Measurements from ENCODE around the gene SYT17.
A peak's percentile ranks its signal among the peaks of the same experiment; 100 is the strongest.

SYT17 gene

DNA sequence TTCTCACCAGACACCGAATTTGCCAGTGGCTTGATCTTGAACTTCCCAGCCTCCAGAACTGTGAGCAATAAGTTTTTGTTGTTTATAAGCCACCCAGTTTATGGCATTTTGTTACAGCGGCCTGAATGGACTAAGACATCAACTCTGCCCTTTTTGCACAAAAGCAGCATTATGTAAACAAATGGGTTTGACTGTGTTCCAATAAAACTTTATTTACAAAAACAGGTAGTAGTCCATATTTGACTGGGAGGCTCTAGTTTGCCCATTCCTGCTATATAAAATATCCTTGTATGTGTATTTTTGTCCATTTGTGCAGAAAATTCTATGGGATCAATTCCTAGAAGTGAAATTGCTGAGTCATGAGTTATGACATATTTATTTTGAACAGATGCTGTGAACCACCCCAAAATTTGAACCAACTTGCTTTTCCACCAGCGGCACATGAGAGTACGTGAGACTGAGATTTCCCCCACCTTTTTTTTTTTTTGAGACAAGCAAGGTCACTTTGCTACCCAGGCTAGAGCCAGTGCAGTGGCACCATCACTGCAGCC lies 96.2 kb downstream of the SYT17 start:
- no peak for DNase-seq (ENCODE audit: low read depth)

GRCh38 chr16:19265380-19265930 lies 97.4 kb downstream of the SYT17 start:
- DNase-seq (ENCODE audit: low read depth), result no peak

DNA sequence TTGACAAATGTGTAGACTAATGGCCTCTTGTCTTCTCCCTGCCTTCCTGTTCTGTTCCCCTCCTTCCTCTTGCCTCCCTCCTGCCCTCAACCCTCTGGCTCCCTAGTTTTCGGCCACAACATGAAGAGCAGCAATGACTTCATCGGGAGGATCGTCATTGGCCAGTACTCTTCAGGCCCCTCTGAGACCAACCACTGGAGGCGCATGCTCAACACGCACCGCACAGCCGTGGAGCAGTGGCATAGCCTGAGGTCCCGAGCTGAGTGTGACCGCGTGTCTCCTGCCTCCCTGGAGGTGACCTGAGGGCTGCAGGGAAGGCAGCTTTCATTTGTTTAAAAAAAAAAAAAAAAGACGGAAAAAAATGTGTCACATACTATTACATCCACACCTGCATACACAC lies 98.7 kb downstream of the SYT17 start:
- no peak for DNase-seq (ENCODE audit: low read depth)

DNA sequence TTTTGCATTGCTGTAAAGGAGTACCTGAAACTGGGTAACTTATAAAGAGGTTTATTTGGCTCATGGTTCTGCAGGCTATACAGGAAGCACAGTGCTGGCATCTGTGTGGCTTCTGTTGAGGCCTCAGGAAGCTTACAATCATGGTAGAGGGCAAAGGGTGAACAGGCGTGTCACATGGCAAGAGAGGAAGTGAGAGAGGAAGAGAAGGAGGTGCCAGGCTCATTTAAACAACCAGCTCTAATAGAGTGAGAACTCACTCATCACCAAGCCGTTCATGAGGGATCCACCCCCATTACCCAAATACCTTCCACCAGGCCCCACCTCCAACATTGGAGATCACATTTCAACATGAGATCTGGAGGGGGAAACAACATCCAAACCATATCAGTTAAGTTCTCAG lies 101.1 kb downstream of the SYT17 start:
- no peak for DNase-seq (ENCODE audit: low read depth)

GRCh38 chr16:19274165-19274797 lies 106.2 kb downstream of the SYT17 start:
- no peak for DNase-seq (ENCODE audit: low read depth)

DNA sequence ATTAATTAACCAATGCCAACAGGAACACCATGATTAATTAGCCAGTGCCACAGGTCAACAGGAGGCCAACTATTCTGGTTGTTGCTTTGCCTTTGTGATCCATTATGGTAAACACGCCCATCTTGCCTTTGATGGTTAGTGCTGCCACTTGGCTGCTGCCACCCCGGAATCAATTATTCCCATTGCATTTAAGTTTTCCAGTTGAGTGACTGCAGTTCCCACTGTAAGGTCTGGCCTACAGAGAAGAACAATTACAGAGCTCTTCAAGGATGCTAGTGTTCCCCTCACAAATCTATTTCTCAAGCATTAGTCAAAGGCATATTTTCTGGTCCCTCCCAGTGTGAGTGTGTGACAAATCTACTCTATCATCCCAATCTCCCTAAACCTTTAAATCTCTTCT lies 110.4 kb downstream of the SYT17 start:
- no peak for DNase-seq (ENCODE audit: low read depth)

DNA sequence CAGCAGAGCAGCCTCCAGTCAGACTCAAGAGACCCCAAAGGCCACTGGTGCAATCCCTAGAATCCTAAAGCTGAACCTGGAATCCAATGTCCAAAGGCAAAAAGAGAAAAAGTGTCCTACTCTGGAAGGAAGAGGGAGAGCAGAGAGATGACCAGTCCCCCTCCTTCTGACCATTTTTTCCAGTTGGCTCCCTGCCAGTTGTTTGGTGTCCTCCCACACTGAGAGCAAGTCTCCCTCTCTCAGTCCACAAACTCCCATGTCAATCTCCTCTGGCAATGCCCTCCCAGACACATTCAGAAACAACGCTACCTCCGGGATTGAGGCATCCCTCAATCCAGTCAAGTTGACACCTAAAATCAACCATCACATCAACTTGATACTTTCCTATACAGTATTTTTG lies 113.2 kb downstream of the SYT17 start:
- no peak for DNase-seq (ENCODE audit: low read depth)

GRCh38 chr16:19282101-19282500 lies 114.1 kb downstream of the SYT17 start:
- DNase-seq (ENCODE audit: low read depth), result no peak

- DNase-seq (ENCODE audit: low read depth), result no peak
Observed at GRCh38 chr16:19283637-19284036, 115.6 kb downstream of the SYT17 start.

DNA sequence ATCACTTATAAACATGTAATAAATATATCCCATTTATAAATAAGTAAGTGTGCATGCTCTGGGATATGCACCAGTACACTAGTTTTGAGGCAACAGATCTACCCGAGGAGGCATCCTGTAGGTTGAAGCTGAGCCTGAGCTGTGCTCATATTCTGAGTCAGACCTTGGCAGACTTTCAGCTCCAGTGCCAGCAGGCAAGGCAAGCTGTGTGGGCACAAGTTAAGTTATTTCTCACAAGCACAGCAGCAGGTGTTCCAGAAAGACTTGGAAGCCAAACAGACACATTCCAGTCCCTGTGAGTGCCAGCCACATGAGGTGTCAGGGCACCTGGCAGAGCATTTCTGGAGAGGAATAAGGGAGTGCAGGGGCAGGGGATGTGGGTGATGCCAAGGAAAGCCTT lies 116.2 kb downstream of the SYT17 start:
- DNase-seq (ENCODE audit: low read depth), result peak; percentile 1

- no peak for DNase-seq (ENCODE audit: low read depth)
Observed at GRCh38 chr16:19285431-19285830, 117.4 kb downstream of the SYT17 start, which contains the start of gene CLEC19A. TSS of gene CLEC19A (plus strand) at chr16:19285731. CDS start at chr16:19285852, 121 bp downstream.

DNA sequence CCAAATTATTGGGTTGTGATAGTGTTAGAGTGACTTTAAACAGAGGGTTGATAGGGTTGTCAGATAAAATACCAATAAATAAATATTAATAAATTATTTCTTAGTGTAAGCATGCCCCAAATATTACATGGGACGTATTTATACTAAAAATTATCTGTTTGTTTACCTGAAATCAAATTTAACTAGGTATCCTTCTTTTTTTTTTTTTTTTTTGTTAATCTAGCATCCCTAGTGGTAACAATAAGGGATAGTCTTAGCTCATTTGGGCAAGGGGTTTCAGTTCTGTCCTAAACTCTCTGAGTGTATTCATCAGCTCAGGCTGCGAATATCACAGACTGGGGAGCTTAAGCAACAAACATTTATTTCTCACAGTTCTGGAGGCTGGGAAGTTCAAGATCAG lies 118.8 kb downstream of the SYT17 start:
- no peak for DNase-seq (ENCODE audit: low read depth)

- no peak for DNase-seq (ENCODE audit: low read depth)
Observed at GRCh38 chr16:19287241-19287640, 119.2 kb downstream of the SYT17 start.

DNA sequence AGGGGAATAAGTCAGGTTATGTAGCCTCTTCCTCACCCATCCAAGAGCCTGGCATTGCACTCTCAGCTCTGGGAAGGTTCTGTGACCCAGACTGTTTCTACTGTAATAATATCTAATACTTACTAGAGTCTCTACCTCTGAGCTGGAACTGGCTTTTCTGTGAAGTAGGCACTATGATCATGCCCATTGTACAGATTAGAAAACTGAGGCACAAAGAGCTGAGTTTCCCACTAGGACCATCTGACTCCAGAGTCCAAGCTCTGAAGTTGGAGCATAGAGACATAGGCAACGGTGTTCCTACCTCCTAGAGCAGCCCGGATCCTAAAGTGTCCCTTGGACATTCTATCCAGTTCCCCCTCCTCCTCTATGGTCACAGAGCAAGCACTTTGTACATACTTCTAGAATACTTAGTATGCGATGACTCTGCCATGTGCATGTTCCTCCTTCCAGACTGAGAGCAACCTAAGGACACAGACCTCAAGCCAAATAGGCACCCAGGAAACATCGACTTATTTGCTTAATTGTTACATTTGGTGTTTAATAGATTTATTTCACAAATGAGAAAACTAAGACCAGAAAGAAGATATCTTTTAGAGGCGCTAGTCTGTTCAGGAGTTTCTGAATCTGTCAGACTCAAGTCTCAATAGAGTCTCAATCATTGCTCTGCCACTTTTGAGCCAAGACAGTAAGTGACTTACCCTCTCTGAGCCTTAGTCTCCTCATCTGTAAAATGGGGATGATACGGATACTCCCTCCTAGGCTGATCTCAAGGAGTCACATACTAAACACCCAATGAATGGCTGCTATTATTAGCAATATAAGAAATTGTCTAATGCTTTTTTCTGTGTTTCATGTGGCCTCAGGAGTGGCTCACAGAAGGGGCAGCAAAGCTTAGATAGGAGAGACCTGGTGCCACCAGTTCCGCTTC lies 121.1 kb downstream of the SYT17 start:
- no peak for DNase-seq (ENCODE audit: low read depth)

- DNase-seq (ENCODE audit: low read depth), result no peak
Observed at GRCh38 chr16:19289811-19290485, 121.9 kb downstream of the SYT17 start.

DNA sequence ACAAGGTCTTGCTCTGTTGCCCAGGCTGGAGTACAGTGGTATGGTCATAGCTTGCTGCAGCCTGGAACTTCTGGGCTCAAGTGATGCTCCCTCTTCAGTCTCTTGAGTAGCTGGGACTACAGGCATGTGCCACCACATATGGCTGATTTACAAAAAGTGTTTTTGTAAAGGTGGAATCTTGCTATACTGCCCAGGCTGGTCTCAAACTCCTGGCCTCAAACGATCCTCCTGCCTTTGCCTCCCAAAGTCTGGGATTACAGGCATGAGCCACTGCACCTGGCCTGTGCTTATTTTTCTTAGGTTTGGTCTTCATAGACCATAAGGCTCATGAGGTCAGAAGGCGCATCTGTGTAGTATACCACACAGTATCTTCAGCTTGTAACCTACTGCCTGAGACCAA lies 122.8 kb downstream of the SYT17 start:
- DNase-seq (ENCODE audit: low read depth), result no peak

- DNase-seq (ENCODE audit: low read depth), result peak; percentile 4
Observed at GRCh38 chr16:19291475-19291874, 123.4 kb downstream of the SYT17 start.

DNA sequence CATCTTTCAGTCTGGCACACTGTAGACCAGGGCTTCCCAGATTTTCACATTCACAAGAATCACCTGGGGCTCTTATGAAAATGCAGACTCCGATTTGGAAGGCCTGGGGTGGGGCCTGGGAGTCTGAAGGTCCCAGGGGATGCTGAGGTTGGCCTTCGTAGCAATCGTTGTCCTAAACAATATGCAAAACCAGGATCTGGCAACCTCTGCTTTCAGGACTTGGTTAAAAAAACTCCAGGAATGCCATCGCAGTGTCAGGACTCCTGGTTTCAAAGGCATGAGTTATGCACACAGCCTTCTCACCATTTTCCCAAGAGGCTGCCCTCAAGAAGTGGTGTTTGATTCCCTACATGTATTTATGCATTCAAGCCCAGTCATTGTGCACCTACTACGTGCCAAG lies 124.1 kb downstream of the SYT17 start:
- no peak for DNase-seq (ENCODE audit: low read depth)

DNA sequence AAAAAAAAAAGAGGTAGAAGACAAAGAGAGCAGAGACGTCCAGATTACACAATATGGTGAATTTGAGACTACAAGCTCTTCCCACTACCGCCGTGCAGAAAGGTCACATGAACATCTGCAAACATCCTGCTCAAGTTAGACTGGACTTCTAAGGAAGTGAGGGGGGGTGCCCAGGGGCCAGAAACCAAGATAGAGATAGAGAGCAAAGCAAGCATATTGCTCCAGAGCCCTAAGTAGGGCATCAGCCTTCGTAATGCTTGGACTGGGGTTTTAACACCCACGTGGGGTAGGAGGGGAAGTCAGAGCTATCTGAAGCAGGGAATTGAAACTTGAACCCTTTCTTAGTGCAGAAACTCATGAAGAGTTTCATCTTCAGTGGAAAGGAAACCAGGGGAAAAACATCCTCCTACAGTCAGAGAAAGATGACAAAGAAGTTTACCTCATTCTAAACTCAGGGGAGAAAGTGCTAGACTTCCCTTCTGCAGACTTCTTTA lies 126.2 kb downstream of the SYT17 start:
- no peak for DNase-seq (ENCODE audit: low read depth)

- no peak for DNase-seq (ENCODE audit: low read depth)
Observed at GRCh38 chr16:19295393-19295792, 127.4 kb downstream of the SYT17 start.

DNA sequence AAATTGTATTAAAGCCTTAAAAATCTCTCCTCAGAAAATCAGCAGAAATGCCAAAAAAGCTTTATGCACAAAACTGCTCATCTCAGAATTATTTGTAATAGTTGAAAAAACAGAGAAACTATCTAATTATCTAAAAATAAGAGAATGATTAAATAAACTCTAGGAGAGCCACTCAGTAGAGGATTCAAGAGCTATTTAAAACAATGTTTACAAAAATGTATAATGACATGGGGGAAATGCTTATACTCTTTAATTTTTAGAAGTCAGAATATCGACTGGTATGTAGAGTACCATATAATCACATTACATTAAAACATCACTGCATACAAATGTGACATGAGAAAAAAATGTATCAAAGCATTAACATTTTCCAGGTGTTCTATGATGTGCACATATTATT lies 129.4 kb downstream of the SYT17 start:
- no peak for DNase-seq (ENCODE audit: low read depth)

GRCh38 chr16:19299565-19299964 lies 131.5 kb downstream of the SYT17 start:
- DNase-seq (ENCODE audit: low read depth), result no peak
